ENCODE results near the gene MRPL16.
"Not testable (repeated sequence)": the region's sequence is repeated elsewhere in the genome, so short reads cannot be mapped to it uniquely, and the experiment has no call there.

MRPL16 gene

GRCh38 chr11:59800390-59801025 lies 10.1 kb downstream of the MRPL16 start:
- no peak for FAIRE-seq
- DNase-seq (ENCODE audit: insufficient read length, low spot score), result no peak
- TF ChIP-seq POLR2A (IDR thresholded peaks at IDR 0.05; ENCODE audit: low read depth, low read length), result no peak

GRCh38 chr11:59794417-59794816 lies 16.2 kb downstream of the MRPL16 start:
- no peak for TF ChIP-seq POLR2A (IDR thresholded peaks at IDR 0.05; ENCODE audit: low read depth, low read length)
- no peak for DNase-seq (ENCODE audit: insufficient read length, low spot score)
- FAIRE-seq, result no peak

- no peak for TF ChIP-seq POLR2A (IDR thresholded peaks at IDR 0.05; ENCODE audit: low read depth, low read length)
- DNase-seq (ENCODE audit: insufficient read length, low spot score) (no peak), FAIRE-seq (no peak)
These were observed 18.1 kb downstream of the MRPL16 start for GRCh38 chr11:59792507-59792906.

DNA sequence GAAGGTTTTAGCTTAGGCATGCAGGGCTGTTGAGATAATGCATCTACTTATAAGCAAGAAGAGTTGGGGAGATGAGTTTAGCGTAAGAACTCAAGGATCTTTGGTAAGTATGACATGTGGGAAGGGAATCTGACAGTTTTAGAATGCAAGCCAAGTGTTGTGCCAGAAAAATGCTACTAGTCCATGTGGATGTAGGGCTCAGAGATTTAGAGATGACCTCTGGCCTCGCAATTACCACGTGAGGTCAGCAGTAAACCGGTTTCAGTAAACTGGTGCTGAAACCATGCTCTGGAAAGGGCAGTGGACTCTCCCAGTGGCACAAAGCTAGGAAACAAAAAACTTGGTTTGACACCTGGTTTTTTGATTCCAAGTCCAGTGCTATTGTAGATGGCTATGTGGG lies 18.9 kb downstream of the MRPL16 start:
- FAIRE-seq (no peak), DNase-seq (ENCODE audit: insufficient read length, low spot score) (no peak)
- no peak for TF ChIP-seq POLR2A (IDR thresholded peaks at IDR 0.05; ENCODE audit: low read depth, low read length)

- no peak for FAIRE-seq
- DNase-seq (ENCODE audit: insufficient read length, low spot score), result no peak
- no peak for TF ChIP-seq POLR2A (IDR thresholded peaks at IDR 0.05; ENCODE audit: low read depth, low read length)
These were observed 22.8 kb downstream of the MRPL16 start for GRCh38 chr11:59787816-59788215.

DNA sequence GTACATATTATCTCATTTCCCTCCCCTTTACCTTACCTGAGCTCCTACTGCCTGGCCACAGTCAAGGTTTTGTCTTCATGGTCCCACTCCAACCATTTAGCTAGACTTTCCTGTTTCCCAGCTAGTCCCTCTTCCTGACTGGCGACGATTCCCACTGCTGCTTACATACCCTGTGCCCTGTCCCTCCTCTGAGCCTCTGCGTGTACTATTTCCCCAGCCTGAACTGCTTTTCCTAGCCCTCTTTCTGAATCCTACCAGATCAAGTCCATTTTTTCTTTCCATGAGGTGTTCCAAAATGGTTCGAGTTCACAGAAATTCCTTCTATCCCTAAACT lies 23.4 kb downstream of the MRPL16 start:
- no peak for DNase-seq (ENCODE audit: insufficient read length, low spot score)
- TF ChIP-seq POLR2A (IDR thresholded peaks at IDR 0.05; ENCODE audit: low read depth, low read length), result no peak
- no peak for FAIRE-seq

- FAIRE-seq (no peak), DNase-seq (ENCODE audit: insufficient read length, low spot score) (no peak)
- TF ChIP-seq POLR2A (IDR thresholded peaks at IDR 0.05; ENCODE audit: low read depth, low read length), result no peak
These were observed 24.8 kb downstream of the MRPL16 start for GRCh38 chr11:59785818-59786217.

DNA sequence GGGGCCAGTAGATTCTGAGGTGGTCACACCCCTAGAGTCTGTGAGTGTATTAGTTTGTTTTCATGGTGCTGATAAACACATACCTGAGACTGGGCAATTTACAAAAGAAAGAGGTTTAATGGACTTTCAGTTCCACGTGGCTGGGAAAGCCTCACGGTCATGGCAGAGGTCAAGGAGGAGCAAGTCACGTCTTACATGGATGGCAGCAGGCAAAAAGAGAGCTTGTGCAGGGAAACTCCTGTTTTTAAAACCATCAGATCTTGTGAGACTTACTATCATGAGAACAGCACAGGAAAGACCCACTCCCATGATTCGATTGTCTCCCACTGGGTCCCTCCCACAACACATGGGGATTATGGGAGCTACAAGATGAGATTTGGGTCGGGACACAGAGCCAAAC lies 26.1 kb downstream of the MRPL16 start:
- not testable (repeated sequence) for FAIRE-seq; DNase-seq (ENCODE audit: insufficient read length, low spot score)

DNA sequence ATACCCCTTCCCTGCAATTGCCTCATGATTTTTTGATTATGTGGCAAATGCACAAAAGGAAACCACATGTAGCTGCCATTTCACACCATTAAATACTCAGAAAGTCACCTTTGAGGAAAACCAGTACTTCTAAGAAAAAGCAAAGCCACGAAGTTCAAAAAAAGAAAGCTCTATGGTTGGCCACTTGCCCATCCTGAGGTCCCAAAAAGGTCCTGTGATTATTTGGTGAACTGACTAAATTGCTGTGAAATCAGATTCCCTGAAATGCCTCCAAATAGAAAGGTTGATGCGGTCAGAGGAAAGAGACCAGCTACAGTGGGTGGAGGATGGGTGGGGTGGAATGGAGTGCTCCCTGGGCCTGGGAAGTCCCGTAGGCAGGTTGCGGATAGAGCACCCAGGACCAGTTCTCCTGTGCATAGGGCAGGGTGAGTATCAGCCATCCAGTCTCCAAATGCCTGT lies 26.9 kb downstream of the MRPL16 start:
- DNase-seq (ENCODE audit: insufficient read length, low spot score), result no peak
- no peak for TF ChIP-seq POLR2A (IDR thresholded peaks at IDR 0.05; ENCODE audit: low read depth, low read length)
- FAIRE-seq, result no peak

GRCh38 chr11:59782080-59782479 lies 28.5 kb downstream of the MRPL16 start:
- FAIRE-seq (no peak), DNase-seq (ENCODE audit: insufficient read length, low spot score) (no peak)
- TF ChIP-seq POLR2A (IDR thresholded peaks at IDR 0.05; ENCODE audit: low read depth, low read length), result no peak

GRCh38 chr11:59779487-59779886 lies 31.1 kb downstream of the MRPL16 start:
- FAIRE-seq, result no peak
- no peak for DNase-seq (ENCODE audit: insufficient read length, low spot score)
- no peak for TF ChIP-seq POLR2A (IDR thresholded peaks at IDR 0.05; ENCODE audit: low read depth, low read length)

GRCh38 chr11:59778122-59778521 lies 32.5 kb downstream of the MRPL16 start:
- no peak for FAIRE-seq
- no peak for DNase-seq (ENCODE audit: insufficient read length, low spot score)
- no peak for TF ChIP-seq POLR2A (IDR thresholded peaks at IDR 0.05; ENCODE audit: low read depth, low read length)

DNA sequence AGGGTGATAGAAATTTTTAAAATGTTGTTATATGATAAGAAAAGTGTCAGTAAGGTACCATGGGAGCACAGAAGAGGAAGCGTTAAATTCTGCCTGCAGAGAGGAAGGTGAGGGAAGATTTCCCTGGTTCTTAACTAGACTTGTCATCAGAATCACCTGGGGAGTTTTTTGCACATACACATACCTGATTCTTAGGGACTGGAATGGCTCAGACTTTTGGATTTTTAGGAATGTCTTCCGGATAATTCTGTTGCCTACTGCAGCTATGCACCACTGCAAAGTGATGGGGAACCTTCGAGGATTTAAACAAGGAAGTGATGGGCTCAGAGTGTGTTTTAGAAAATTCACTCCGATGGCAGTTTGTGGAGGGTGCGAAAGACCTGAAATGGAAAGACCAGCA lies 33.5 kb downstream of the MRPL16 start:
- FAIRE-seq (no peak), DNase-seq (ENCODE audit: insufficient read length, low spot score) (no peak)
- TF ChIP-seq POLR2A (IDR thresholded peaks at IDR 0.05; ENCODE audit: low read depth, low read length), result no peak

DNA sequence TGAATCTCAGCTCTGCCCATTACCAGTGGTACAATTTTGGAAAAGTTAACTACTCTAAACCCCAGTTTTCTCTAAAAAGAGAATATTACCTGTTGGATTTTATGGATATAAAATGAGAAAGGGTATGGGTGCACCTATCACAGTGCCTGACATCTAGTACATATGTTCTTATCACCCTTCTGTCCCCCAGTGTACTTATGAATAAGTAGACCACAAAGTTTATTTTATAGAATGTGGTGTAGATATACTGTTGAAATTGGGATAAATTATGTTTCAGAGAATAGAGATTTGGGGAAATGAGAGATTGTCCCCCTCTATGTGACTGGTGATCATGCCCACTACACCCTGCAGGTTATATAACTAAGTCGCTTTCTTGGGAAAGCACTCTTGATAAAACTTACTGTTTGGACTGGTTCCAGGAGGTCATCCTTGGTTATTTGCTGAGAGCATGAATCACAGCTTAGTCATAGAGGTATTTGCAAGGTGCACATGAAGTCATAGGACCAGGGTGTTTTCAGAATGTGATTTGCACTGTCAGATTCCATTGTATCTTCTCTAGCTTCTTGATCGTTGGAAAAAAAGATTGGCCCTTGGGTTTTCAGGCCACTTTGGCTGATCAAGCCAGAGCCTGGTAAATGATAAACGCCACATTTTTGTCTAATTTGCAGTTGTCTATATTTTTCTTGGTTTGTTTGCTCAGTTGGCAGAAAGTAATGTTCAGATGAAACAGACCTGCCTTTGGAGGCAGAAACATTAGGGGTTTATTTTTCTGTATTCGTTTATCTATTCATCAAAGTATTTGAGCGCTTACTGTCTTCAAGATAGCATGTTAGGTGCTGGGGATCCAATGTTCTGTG lies 34.1 kb downstream of the MRPL16 start:
- TF ChIP-seq POLR2A (IDR thresholded peaks at IDR 0.05; ENCODE audit: low read depth, low read length), result no peak
- peak; percentile 95 for FAIRE-seq

GRCh38 chr11:59773083-59773440 lies 37.5 kb downstream of the MRPL16 start:
- TF ChIP-seq POLR2A (IDR thresholded peaks at IDR 0.05; ENCODE audit: low read depth, low read length), result no peak
- FAIRE-seq (no peak), DNase-seq (ENCODE audit: insufficient read length, low spot score) (no peak)

More for the DNA sequence above, 34.1 kb downstream of the MRPL16 start:
- peak; percentile 61 for DNase-seq (ENCODE audit: insufficient read length, low spot score)

All from H54 (cell line).